HCT116 (cell line): ENCODE results near the gene CAPRIN1. TPM values are rescaled to one million over a fixed set of nuclear protein-coding genes. Genes with fewer than 3 reads are reported as not detected.

Source experiments
- ATAC-seq: fragments of 200-7000 bp; cut with Tn5 transposase; 2 replicates; pipeline ENCODE4 v1.9.1; 2020; ENCODE audit warnings: mild to moderate bottlenecking, moderate library complexity
- BruUV-seq: library from RNA; stranded (reverse); fragments of 400-500 nt; replicated peaks from 2 replicates; lab custom pipeline; 2021; lab: Mats Ljungman, UMichigan
- CTCF ChIA-PET: fragments of 300-600 bp; sonication (Branson Sonifier 250); formaldehyde crosslinking; loops from one replicate; lab custom pipeline; 2021; ENCODE audit warnings: antibody characterized with exemption; lab: Charles Lee
- POLR2A ChIA-PET: fragments of 300-600, 350-600 bp; sonication (Branson Sonifier 250); formaldehyde crosslinking; loops from one replicate; lab custom pipeline; 2021; ENCODE audit warnings: antibody characterized with exemption; lab: Charles Lee
- RAD21 ChIA-PET, 2 experiments: fragments of 300-600 bp; sonication (Branson Sonifier 250); formaldehyde crosslinking; loops; one replicate each; lab custom pipeline; 2023; ENCODE audit warnings: low total read pairs in 2 of 2; ENCODE audit not compliant: uncharacterized antibody in 2 of 2, unreplicated experiment in 2 of 2, low non-redundant PET in 1 of 2; lab: Charles Lee
- DNase-seq: peaks from one replicate; pipeline ENCODE4 v3.0.0-alpha.2; 2010; ENCODE audit warnings: low read depth, low spot score
- H2AFZ ChIP-seq: fragments of 200-600 bp; shearing (Covaris generic), sonication (generic); 2 replicates; pipeline ENCODE4 v1.6.1; 2017; ENCODE audit warnings: low read depth, mixed run types, mixed read lengths, antibody characterized with exemption, low read length; ENCODE audit not compliant: poor library complexity, severe bottlenecking
- H3K27ac ChIP-seq: 2 replicates; pipeline ENCODE4 v1.5.1; 2012; ENCODE audit warnings: low read depth, low read length
- H3K27me3 ChIP-seq: fragments of 200-600 bp; sonication (generic); 2 replicates; pipeline ENCODE4 v1.6.1; 2016; ENCODE audit warnings: mixed run types, low read length, mixed read lengths; ENCODE audit not compliant: insufficient read depth
- H3K36me3 ChIP-seq, 2 experiments: fragments of 200-500 bp in 1 of 2; fragments of 200-600 bp in 1 of 2; sonication (Bioruptor generic) in 1 of 2; sonication (generic) in 1 of 2; 2 replicates each; pipeline versions ENCODE4 v1.5.1 to v1.6.1; 2014 to 2016; ENCODE audit warnings: low read length in 2 of 2, inconsistent platforms in 1 of 2, mixed read lengths in 1 of 2, mixed run types in 1 of 2; ENCODE audit not compliant: insufficient read depth in 2 of 2, control insufficient read depth in 1 of 2
- H3K4me1 ChIP-seq, 2 experiments: fragments of 200-600 bp in 1 of 2; sonication (generic) in 1 of 2; 2 replicates each; pipeline versions ENCODE4 v1.5.1 to v1.6.1; 2012 to 2017; ENCODE audit warnings: low read length in 2 of 2, inconsistent platforms in 1 of 2, mild to moderate bottlenecking in 1 of 2, mixed read lengths in 1 of 2, mixed run types in 1 of 2, moderate library complexity in 1 of 2; ENCODE audit not compliant: insufficient read depth in 2 of 2, control insufficient read depth in 1 of 2
- H3K4me2 ChIP-seq: fragments of 200-600 bp; sonication (generic); 2 replicates; pipeline ENCODE4 v1.6.1; 2017; ENCODE audit warnings: mixed run types, low read length, mixed read lengths
- H3K4me3 ChIP-seq, 2 experiments: fragments of 200-600 bp in 1 of 2; sonication (generic) in 1 of 2; replicated peaks in 1 of 2; 2 replicates each; pipeline ENCODE4 v1.5.1; 2011 to 2016; ENCODE audit warnings: low read length in 2 of 2, control low read depth in 1 of 2, low read depth in 1 of 2, mild to moderate bottlenecking in 1 of 2, mixed read lengths in 1 of 2, mixed run types in 1 of 2
- H3K79me2 ChIP-seq: fragments of 200-600 bp; sonication (generic); 2 replicates; pipeline ENCODE4 v1.6.1; 2017; ENCODE audit warnings: mild to moderate bottlenecking, mixed run types, low read length, moderate library complexity, mixed read lengths; ENCODE audit not compliant: insufficient read depth
- H3K9ac ChIP-seq: fragments of 200-600 bp; sonication (generic); 2 replicates; pipeline ENCODE4 v1.6.1; 2016; ENCODE audit warnings: low read length, mixed read lengths
- H3K9me2 ChIP-seq: fragments of 200-600 bp; sonication (generic), shearing (Covaris generic); 2 replicates; pipeline ENCODE4 v1.6.1; 2017; ENCODE audit warnings: mixed run types, mild to moderate bottlenecking, moderate library complexity; ENCODE audit not compliant: insufficient read depth
- H3K9me3 ChIP-seq, 2 experiments: fragments of 200-500 bp in 1 of 2; fragments of 200-600 bp in 1 of 2; sonication (Bioruptor generic) in 1 of 2; sonication (generic) in 1 of 2; 2 replicates each; pipeline ENCODE4 v1.6.1; 2014 to 2017; ENCODE audit warnings: low read length in 2 of 2, mixed read lengths in 2 of 2, inconsistent platforms in 1 of 2, low read depth in 1 of 2, mild to moderate bottlenecking in 1 of 2, mixed run types in 1 of 2, moderate library complexity in 1 of 2; ENCODE audit not compliant: control insufficient read depth in 1 of 2, insufficient read depth in 1 of 2
- H4K20me1 ChIP-seq: fragments of 200-600 bp; sonication (generic), shearing (Covaris generic); 2 replicates; pipeline ENCODE4 v1.6.1; 2017; ENCODE audit warnings: mixed run types, mild to moderate bottlenecking, moderate library complexity; ENCODE audit not compliant: insufficient read depth
- ELF1 ChIP-seq: IDR thresholded peaks from 2 replicates; pipeline ENCODE4 v1.6.1; 2012; ENCODE audit warnings: low read depth, borderline replicate concordance
- JUND ChIP-seq: IDR thresholded peaks from 2 replicates; pipeline ENCODE4 v1.6.1; 2012
- POLR2A ChIP-seq: IDR thresholded peaks from 2 replicates; pipeline ENCODE4 v1.7.0; 2011; ENCODE audit warnings: borderline replicate concordance; ENCODE audit not compliant: insufficient read depth, insufficient read length; ENCODE audit errors: extremely low read depth
- POLR2AphosphoS5 ChIP-seq: IDR thresholded peaks from 2 replicates; pipeline ENCODE4 v1.6.1; 2011; ENCODE audit warnings: mild to moderate bottlenecking, low read depth, low read length, moderate library complexity
- ZFX ChIP-seq: fragments of 450-650 bp; IDR thresholded peaks from 2 replicates; pipeline ENCODE4 v1.6.1; 2017
- intact Hi-C: fragments of 100-400 bp; cut with micrococcal nuclease; formaldehyde crosslinking; loops from 2 replicates; pipeline ENCODE4 v1.10.0; 2022
- total RNA-seq: library from RNA; stranded (reverse); gene quantifications from one replicate; pipeline ENCODE4 v1.2.1, GENCODE V29; 2021; ENCODE audit not compliant: unreplicated experiment
- TF ChIP-seq, protein P1 (sequence below): IDR thresholded peaks from 2 replicates; pipeline ENCODE4 v1.6.1; 2012; ENCODE audit warnings: low read depth
- TF ChIP-seq, protein P2 (sequence below): IDR thresholded peaks from 2 replicates; pipeline ENCODE4 v1.6.1; 2012
- TF ChIP-seq, protein P3 (sequence below), 3 experiments: fragments of 200-600 bp in 1 of 3; sonication (generic) in 1 of 3; IDR thresholded peaks in 2 of 3; conservative IDR thresholded peaks in 1 of 3; 2 replicates each; pipeline ENCODE4 v1.5.1; 2012 to 2017; ENCODE audit warnings: low read depth in 2 of 3, low read length in 2 of 3, antibody characterized with exemption in 1 of 3, borderline replicate concordance in 1 of 3, control low read depth in 1 of 3, mild to moderate bottlenecking in 1 of 3, mixed read lengths in 1 of 3, mixed run types in 1 of 3, moderate library complexity in 1 of 3; ENCODE audit not compliant: insufficient read depth in 1 of 3

CAPRIN1 gene
- total RNA-seq, 1 experiment from 2014 or later, result 285 TPM

DNA sequence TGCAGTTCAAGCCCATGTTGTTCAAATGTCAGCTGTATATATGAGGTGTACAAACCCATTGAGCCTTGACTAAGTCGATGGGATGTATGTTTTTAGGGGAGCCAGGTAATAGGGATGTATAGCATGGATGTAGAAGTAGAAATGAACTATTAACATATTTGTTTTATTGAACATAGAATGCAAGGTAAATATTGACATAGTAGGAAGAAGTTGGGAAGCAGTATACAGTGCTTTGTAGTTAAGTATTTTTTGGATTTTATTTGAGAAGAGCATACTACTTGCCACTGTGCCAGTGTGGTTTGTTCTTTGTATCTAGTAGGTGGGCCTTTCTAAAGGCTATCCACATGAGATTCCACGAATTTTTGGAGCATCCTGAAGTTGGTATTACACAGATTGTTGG is 33.1 kb downstream of the CAPRIN1 start:
- H3K4me2 ChIP-seq, result no peak overlapping the region
- no peak overlapping the region for H3K4me3 ChIP-seq
- TF ChIP-seq, protein P1, sequence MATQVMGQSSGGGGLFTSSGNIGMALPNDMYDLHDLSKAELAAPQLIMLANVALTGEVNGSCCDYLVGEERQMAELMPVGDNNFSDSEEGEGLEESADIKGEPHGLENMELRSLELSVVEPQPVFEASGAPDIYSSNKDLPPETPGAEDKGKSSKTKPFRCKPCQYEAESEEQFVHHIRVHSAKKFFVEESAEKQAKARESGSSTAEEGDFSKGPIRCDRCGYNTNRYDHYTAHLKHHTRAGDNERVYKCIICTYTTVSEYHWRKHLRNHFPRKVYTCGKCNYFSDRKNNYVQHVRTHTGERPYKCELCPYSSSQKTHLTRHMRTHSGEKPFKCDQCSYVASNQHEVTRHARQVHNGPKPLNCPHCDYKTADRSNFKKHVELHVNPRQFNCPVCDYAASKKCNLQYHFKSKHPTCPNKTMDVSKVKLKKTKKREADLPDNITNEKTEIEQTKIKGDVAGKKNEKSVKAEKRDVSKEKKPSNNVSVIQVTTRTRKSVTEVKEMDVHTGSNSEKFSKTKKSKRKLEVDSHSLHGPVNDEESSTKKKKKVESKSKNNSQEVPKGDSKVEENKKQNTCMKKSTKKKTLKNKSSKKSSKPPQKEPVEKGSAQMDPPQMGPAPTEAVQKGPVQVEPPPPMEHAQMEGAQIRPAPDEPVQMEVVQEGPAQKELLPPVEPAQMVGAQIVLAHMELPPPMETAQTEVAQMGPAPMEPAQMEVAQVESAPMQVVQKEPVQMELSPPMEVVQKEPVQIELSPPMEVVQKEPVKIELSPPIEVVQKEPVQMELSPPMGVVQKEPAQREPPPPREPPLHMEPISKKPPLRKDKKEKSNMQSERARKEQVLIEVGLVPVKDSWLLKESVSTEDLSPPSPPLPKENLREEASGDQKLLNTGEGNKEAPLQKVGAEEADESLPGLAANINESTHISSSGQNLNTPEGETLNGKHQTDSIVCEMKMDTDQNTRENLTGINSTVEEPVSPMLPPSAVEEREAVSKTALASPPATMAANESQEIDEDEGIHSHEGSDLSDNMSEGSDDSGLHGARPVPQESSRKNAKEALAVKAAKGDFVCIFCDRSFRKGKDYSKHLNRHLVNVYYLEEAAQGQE, result no peak
- TF ChIP-seq, protein P2, sequence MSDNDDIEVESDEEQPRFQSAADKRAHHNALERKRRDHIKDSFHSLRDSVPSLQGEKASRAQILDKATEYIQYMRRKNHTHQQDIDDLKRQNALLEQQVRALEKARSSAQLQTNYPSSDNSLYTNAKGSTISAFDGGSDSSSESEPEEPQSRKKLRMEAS, result no peak
- no peak for TF ChIP-seq POLR2A
- no peak for TF ChIP-seq ZFX
- TF ChIP-seq POLR2AphosphoS5, result no peak
- TF ChIP-seq ELF1, result no peak
- TF ChIP-seq, protein P3, sequence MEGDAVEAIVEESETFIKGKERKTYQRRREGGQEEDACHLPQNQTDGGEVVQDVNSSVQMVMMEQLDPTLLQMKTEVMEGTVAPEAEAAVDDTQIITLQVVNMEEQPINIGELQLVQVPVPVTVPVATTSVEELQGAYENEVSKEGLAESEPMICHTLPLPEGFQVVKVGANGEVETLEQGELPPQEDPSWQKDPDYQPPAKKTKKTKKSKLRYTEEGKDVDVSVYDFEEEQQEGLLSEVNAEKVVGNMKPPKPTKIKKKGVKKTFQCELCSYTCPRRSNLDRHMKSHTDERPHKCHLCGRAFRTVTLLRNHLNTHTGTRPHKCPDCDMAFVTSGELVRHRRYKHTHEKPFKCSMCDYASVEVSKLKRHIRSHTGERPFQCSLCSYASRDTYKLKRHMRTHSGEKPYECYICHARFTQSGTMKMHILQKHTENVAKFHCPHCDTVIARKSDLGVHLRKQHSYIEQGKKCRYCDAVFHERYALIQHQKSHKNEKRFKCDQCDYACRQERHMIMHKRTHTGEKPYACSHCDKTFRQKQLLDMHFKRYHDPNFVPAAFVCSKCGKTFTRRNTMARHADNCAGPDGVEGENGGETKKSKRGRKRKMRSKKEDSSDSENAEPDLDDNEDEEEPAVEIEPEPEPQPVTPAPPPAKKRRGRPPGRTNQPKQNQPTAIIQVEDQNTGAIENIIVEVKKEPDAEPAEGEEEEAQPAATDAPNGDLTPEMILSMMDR (IDR thresholded peaks at IDR 0.05 in 2 of 3, conservative IDR thresholded peaks at IDR 0.05 in 1 of 3; ENCODE audit: borderline replicate concordance in 1 of 3, insufficient read depth in 1 of 3, low read depth in 2 of 3, low read length in 2 of 3), result no peak
- TF ChIP-seq JUND, result no peak
- H4K20me1 ChIP-seq, result no peaks in the 10 kb centered on the region; the same call in 1 of the 2 replicates
- no peaks in the 10 kb centered on the region for H3K9me2 ChIP-seq
- ATAC-seq (no peak), DNase-seq (no peak)
- H3K36me3 ChIP-seq, result peaks cover 68 to 71% of the 10 kb centered on the region in 2 experiments
- H3K9ac ChIP-seq, result no peak overlapping the region
- no peaks in the 10 kb centered on the region for H3K27me3 ChIP-seq
- ChIA-PET POLR2A (no interaction called here), RAD21 (no interaction called here), CTCF (no interaction called here)
- H3K9me3 ChIP-seq, result no peaks in the 10 kb centered on the region
- intact Hi-C loops, result no loop called here
- peaks cover 94% of the 10 kb centered on the region for H3K79me2 ChIP-seq
- no peak overlapping the region for H3K27ac ChIP-seq
- BruUV-seq, result TSS peak; percentile 2
- H2AFZ ChIP-seq, result no peak overlapping the region
- H3K4me1 ChIP-seq, result no peaks in the 10 kb centered on the region
